Measurements from ENCODE around the gene ADGRG4. TPM values are rescaled to one million over a fixed set of nuclear protein-coding genes. Genes with fewer than 3 reads are reported as not detected.
A peak's percentile ranks its signal among the peaks of the same experiment; 100 is the strongest.

Gene ADGRG4
- total and polyA plus RNA-seq, 2 of the 8 experiments (the other 6 are each of a cell fraction or from before 2014, with no cell fraction given): not detected

DNA sequence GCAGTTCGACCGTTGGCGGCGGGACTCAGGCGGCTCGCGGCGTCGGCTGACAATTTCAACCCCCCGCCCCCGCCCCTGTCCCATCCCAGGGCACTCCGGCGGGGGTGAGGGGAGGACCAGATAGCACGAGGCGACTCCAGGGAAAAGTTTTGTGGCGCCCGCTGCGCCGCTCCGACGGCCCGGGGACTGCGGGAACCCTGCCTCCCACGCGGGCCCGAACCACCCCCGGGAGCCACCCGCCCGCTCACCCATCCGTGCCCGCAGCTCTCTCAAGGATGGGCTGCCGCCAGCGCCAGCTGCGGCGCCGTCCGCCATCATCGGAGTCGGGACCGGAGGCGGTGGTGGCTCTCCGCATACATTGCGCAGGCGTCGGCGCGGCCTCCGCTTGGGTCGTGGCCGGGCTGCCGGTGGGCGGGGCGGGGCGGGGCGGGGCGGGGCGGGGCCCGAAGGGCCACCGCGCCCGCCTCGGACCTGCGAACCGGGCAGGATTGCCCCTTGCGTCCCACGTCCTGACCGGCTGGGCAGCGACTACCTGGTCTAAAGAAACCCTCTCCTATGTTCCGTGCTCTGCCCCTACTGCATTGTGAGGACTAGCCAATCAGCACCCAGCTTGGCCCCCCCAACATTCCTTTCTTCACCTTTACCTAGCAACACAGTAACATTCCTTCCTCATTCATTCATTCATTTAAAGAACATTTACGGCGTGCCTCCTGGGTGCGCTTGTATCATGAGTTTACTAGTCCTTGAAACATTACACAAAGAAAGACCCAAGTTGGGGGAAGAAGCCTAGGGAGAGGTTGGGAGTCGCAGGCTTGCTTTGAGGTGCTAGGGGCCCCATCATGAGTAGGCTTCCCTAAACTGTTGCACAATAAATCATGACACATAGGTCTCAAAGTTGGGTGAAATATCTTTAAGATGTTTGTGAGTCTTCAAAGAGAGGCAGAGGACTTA, 49.4 kb upstream of the ADGRG4 start, which contains the start of gene MAP7D3:
MAP7D3 (minus strand) TSS at position 360 of the 951 bp plus-strand sequence; CDS start at position 318, 42 bp downstream.
- H3K79me2 ChIP-seq (ENCODE audit: control insufficient read depth in 1 of 2, insufficient read depth in 2 of 2, low read length in 2 of 2): peaks cover 0 to 11% of the 10 kb centered on the region in 2 experiments; a peak in 1 of 4 replicates
- H3K27ac ChIP-seq (ENCODE audit: low read depth, low read length): peak within 1 kb of the TSS; percentile 63; the same call in 1 of the 2 replicates
- no peak within 1 kb of the TSS for H3K14ac ChIP-seq (ENCODE audit: insufficient read length)
- H2BK5ac ChIP-seq (ENCODE audit: low read depth, low read length): no peak within 1 kb of the TSS
- no peak within 1 kb of the TSS for H4K5ac ChIP-seq (ENCODE audit: insufficient read length, low read depth, low read length)
- H4K91ac ChIP-seq (replicated peaks; ENCODE audit: insufficient read length, low read length): no peak within 1 kb of the TSS
- H3K18ac ChIP-seq (ENCODE audit: extremely low read depth, low read length): no peak within 1 kb of the TSS
- no peaks in the 10 kb centered on the region for H3K79me1 ChIP-seq (ENCODE audit: low read depth, low read length)
- H2BK12ac ChIP-seq (ENCODE audit: low read depth, low read length): no peak within 1 kb of the TSS
- H2BK15ac ChIP-seq (ENCODE audit: low read length): no peak within 1 kb of the TSS
- ChIA-PET CTCF (ENCODE audit: partially characterized antibody) (no interaction called here), POLR2A (ENCODE audit: partially characterized antibody) (interaction anchor here (0.6 to 0.9 kb wide), 2 partner anchors 17 to 261 kb away, joined by 3 to 4 read pairs; no protein-coding TSS in a partner anchor)
- H2AK5ac ChIP-seq (ENCODE audit: low read depth, low read length): no peak within 1 kb of the TSS
- no peaks in the 10 kb centered on the region; the same call in 1 of the 2 replicates for H3K23me2 ChIP-seq (ENCODE audit: low read depth, low read length)
- H3K9ac ChIP-seq (replicated peaks in 1 of 4; ENCODE audit: extremely low read depth in 1 of 4, low read depth in 3 of 4, low read length in 3 of 4): peak within 1 kb of the TSS; percentile 32 to 79 (median 70)
- H3K23ac ChIP-seq (ENCODE audit: insufficient read length): no peak within 1 kb of the TSS
- H2BK20ac ChIP-seq (ENCODE audit: low read length): no peak within 1 kb of the TSS
- H2AFZ ChIP-seq (ENCODE audit: low read length): peak within 1 kb of the TSS; percentile 70
- H4K20me1 ChIP-seq (replicated peaks in 1 of 2; ENCODE audit: control insufficient read depth in 1 of 2, insufficient read depth in 2 of 2, low read length in 2 of 2): no peaks in the 10 kb centered on the region
- peak; percentile 50 for FAIRE-seq
- H2BK120ac ChIP-seq (replicated peaks; ENCODE audit: low read depth, low read length): no peak within 1 kb of the TSS
- peak within 1 kb of the TSS; percentile 56 to 73 (median 62) for H3K4me3 ChIP-seq (ENCODE audit: extremely low read depth in 1 of 4, insufficient read depth in 2 of 4, low read depth in 3 of 4, low read length in 4 of 4)
- no peaks in the 10 kb centered on the region for H3K36me3 ChIP-seq (ENCODE audit: control insufficient read depth in 2 of 4, insufficient read depth in 4 of 4, low read length in 3 of 4)
- WGBS, 2 experiments (ENCODE audit: extremely low coverage in 1 of 2, insufficient coverage in 1 of 2, insufficient read length in 1 of 2, insufficient replicate concordance in 2 of 2, low coverage in 1 of 2, low lambda C conversion rate in 2 of 2, missing lambda C conversion rate in 1 of 2): 1% methylated on average over 16 of the region's 73 CpGs; no CpG with 5 or more reads in 1 of the 2 experiments
- peak; percentile 27 to 63 for DNase-seq (ENCODE audit: low read depth in 1 of 2, low spot score in 2 of 2)
- no peaks in the 10 kb centered on the region for H3K9me3 ChIP-seq (ENCODE audit: insufficient read depth in 2 of 2, low read depth in 1 of 2, low read length in 1 of 2)
- peaks cover 0 to 5% (median under 1%) of the 10 kb centered on the region in 4 experiments; a peak in 2 of 7 replicates for H3K4me1 ChIP-seq (replicated peaks in 1 of 4; ENCODE audit: control insufficient read depth in 3 of 4, insufficient read depth in 4 of 4, low read length in 3 of 4)
- H3K27me3 ChIP-seq (replicated peaks in 1 of 4; ENCODE audit: control insufficient read depth in 3 of 4, extremely low read depth in 1 of 4, insufficient read depth in 3 of 4, low read length in 3 of 4): no peaks in the 10 kb centered on the region
- no peak within 1 kb of the TSS for H3K4ac ChIP-seq (replicated peaks; ENCODE audit: insufficient read length, low read depth, low read length)
- no peak within 1 kb of the TSS for H4K8ac ChIP-seq (ENCODE audit: extremely low read depth, insufficient read depth, low read length)
- H3K56ac ChIP-seq (replicated peaks; ENCODE audit: insufficient read length, low read depth, low read length): no peak within 1 kb of the TSS
- peak within 1 kb of the TSS; percentile 74 to 86 for H3K4me2 ChIP-seq (ENCODE audit: insufficient read depth in 1 of 2, low read depth in 2 of 2, low read length in 2 of 2)
- no peak for TF ChIP-seq CTBP2 (IDR thresholded peaks at IDR 0.05; ENCODE audit: borderline replicate concordance, insufficient read depth, insufficient read length, low read length)
- no peak for TF ChIP-seq BRCA1 (IDR thresholded peaks at IDR 0.05; ENCODE audit: low read depth, low read length)
- TF ChIP-seq, protein P1, sequence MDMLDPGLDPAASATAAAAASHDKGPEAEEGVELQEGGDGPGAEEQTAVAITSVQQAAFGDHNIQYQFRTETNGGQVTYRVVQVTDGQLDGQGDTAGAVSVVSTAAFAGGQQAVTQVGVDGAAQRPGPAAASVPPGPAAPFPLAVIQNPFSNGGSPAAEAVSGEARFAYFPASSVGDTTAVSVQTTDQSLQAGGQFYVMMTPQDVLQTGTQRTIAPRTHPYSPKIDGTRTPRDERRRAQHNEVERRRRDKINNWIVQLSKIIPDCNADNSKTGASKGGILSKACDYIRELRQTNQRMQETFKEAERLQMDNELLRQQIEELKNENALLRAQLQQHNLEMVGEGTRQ (IDR thresholded peaks at IDR 0.05; ENCODE audit: low read length): no peak
- TF ChIP-seq, protein P2, sequence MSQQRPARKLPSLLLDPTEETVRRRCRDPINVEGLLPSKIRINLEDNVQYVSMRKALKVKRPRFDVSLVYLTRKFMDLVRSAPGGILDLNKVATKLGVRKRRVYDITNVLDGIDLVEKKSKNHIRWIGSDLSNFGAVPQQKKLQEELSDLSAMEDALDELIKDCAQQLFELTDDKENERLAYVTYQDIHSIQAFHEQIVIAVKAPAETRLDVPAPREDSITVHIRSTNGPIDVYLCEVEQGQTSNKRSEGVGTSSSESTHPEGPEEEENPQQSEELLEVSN (IDR thresholded peaks at IDR 0.05): no peak
- no peak for TF ChIP-seq HDAC6 (IDR thresholded peaks at IDR 0.05; ENCODE audit: low read depth, low read length)
- TF ChIP-seq RNF2 (IDR thresholded peaks at IDR 0.05; ENCODE audit: borderline replicate concordance, low read depth, low read length, missing control alignments, poor library complexity, severe bottlenecking): no peak
- no peak for TF ChIP-seq KDM5A (IDR thresholded peaks at IDR 0.05; ENCODE audit: low read length)
- TF ChIP-seq CHD2 (IDR thresholded peaks at IDR 0.05; ENCODE audit: low read length): no peak
- TF ChIP-seq KDM4A (IDR thresholded peaks at IDR 0.05; ENCODE audit: low read depth, low read length, severe bottlenecking): no peak
